ENCODE results near the gene ADAMTS12.

The ADAMTS12 gene

DNA sequence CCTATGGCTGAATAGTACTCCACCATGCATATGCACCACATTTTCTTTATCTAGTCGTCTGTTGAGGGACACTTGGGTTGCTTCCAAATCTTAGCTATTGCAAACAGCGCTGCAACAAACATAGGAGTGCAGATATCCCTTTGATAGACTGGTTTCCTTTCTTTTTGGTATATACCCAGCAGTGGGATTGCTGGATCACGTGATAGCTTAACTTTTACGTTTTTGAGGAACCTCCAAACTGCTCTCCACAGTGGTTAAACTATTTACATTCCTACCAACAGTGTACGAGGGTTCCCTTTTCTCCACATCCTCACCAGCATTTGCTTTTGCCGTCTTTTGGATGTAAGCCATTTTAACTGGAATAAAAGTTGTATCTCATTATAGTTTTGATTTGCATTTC is 308.5 kb downstream of the ADAMTS12 start:
- in situ Hi-C loops (cut with MboI; ENCODE audit: low sequenced_read_pairs, unreplicated experiment) = no loop called here
- TF ChIP-seq, protein P1, sequence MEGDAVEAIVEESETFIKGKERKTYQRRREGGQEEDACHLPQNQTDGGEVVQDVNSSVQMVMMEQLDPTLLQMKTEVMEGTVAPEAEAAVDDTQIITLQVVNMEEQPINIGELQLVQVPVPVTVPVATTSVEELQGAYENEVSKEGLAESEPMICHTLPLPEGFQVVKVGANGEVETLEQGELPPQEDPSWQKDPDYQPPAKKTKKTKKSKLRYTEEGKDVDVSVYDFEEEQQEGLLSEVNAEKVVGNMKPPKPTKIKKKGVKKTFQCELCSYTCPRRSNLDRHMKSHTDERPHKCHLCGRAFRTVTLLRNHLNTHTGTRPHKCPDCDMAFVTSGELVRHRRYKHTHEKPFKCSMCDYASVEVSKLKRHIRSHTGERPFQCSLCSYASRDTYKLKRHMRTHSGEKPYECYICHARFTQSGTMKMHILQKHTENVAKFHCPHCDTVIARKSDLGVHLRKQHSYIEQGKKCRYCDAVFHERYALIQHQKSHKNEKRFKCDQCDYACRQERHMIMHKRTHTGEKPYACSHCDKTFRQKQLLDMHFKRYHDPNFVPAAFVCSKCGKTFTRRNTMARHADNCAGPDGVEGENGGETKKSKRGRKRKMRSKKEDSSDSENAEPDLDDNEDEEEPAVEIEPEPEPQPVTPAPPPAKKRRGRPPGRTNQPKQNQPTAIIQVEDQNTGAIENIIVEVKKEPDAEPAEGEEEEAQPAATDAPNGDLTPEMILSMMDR (IDR thresholded peaks at IDR 0.05; ENCODE audit: borderline replicate concordance, control extremely low read depth, extremely low read depth, insufficient read depth, missing control alignments) = no peak
- no peak for DNase-seq (ENCODE audit: low spot score)

DNA sequence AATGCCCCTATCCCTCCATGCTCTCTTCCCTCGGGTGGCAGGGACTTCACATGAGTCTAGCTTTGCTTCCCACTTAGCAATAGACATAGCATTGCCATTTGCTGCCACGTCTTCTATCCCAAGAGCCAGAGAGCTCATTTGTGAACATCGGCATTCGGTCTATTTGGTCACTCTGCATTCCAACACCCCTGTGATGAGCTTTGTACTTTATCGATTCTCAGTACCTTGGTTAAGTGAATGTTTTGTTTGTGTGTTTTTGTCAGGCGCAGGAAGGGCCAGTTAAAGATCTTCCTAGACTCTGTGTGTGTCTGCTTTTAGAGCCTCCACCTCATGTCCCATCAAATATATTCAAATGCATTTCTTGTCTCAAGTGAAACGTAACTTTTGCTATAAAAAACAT is 309.4 kb downstream of the ADAMTS12 start:
- TF ChIP-seq, protein P1 (IDR thresholded peaks at IDR 0.05; ENCODE audit: borderline replicate concordance, control extremely low read depth, extremely low read depth, insufficient read depth, missing control alignments) = no peak
- in situ Hi-C loops (cut with MboI; ENCODE audit: low sequenced_read_pairs, unreplicated experiment) = no loop called here
- DNase-seq (ENCODE audit: low spot score) = no peak

DNA sequence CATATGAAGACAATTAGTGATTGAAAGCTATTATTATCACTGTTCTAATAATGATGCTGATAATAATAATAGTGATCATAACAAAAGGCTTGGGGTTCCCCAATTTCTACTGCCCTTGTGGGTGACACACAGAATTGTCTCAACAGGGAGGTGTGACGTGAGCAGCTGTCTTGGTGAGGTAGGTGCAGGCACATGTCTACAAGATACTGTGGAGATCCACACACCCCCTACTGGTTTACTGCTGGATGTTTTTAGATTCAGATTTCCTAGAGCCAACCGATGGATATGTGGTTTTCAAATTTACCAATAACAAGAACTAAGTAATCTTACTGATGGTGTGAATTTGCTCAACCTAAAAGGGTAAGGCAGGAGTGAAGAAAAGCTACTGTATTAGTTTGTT is 312.0 kb downstream of the ADAMTS12 start:
- no peak for DNase-seq (ENCODE audit: low spot score)
- in situ Hi-C loops (cut with MboI; ENCODE audit: low sequenced_read_pairs, unreplicated experiment) = no loop called here
- TF ChIP-seq, protein P1 (IDR thresholded peaks at IDR 0.05; ENCODE audit: borderline replicate concordance, control extremely low read depth, extremely low read depth, insufficient read depth, missing control alignments) = no peak

DNA sequence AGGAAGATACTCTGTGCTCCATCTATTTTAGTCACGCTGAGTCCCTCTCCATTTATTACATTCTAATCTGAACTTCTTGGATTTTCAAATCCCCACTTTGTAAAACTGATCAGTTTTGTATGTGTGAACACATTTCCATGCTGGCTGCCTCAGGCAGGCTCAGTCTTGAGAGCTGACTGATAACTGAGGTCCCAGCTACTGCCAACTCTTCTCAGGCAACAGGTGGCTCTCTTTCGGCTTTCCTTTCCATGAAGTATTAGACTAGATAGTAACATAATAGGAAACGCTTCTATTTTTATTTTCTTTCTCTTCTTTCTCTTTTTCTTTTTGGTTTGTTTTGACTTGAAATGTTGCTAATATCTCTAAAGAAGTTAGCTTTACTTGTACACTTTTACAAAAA is 312.6 kb downstream of the ADAMTS12 start:
- TF ChIP-seq, protein P1 (IDR thresholded peaks at IDR 0.05; ENCODE audit: borderline replicate concordance, control extremely low read depth, extremely low read depth, insufficient read depth, missing control alignments) = no peak
- no peak for DNase-seq (ENCODE audit: low spot score)
- in situ Hi-C loops (cut with MboI; ENCODE audit: low sequenced_read_pairs, unreplicated experiment) = no loop called here

DNA sequence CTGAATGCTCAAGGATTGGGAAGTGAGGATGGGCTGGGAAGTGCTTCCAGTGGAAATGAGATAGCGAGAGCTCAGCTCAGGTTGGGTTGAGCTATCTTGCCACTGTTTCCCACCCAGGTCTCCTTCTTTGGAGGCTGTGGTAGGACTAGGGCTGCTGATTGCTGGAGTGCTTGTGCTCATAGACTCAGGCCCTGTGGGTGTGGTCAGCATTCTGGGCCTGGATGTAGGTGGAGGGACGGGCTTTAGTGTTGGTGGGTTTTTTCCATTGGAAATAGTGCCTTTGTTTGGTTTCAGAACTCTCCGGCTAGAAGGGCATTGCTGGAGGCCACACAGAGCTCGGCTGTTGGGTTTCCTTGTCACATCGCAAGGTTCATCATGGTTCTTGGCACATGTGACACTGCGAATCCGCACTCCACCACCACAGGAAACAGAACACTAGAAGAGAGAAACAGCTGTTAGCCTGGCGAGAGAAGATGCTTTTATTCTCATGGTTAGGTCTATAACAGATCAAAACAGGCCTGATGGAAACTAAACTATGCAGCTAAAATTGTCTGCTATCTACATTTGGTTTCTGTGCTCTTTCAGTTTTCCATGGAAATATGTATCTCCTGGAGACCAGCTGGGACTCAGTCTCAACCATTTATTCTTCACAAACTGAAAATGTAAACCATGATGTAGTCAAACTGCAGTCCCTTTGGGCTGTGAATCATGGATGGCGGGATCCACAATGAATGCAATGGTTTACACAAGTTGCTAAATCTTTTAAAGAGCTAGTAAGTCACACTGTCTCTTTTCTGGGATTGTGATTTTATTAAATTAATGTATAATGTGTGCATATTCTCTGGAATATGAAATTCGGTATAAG is 314.8 kb downstream of the ADAMTS12 start:
- TF ChIP-seq, protein P1 (IDR thresholded peaks at IDR 0.05; ENCODE audit: borderline replicate concordance, control extremely low read depth, extremely low read depth, insufficient read depth, missing control alignments) = no peak
- in situ Hi-C loops (cut with MboI; ENCODE audit: low sequenced_read_pairs, unreplicated experiment) = no loop called here
- DNase-seq (ENCODE audit: low spot score) = no peak

DNA sequence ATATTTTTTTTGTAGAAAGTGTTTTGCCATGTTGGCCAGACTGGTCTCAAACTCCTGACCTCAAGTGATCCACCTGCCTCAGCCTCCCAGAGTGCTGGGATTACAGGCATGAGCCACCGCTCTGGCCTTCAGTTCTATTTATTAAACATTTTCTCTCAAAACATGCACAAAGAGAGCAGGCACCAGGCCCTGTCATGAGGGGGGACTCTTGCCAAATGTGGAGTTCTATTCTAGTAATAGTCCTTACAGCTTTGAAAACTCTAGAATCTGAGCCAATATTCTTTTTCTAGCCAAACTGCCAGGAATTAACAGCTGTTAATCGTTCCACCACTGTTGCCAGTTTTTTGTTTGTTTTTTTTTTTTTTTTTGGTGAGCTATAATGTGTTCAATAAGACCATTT is 326.5 kb downstream of the ADAMTS12 start:
- in situ Hi-C loops (cut with MboI; ENCODE audit: low sequenced_read_pairs, unreplicated experiment) = no loop called here
- TF ChIP-seq, protein P1 (IDR thresholded peaks at IDR 0.05; ENCODE audit: borderline replicate concordance, control extremely low read depth, extremely low read depth, insufficient read depth, missing control alignments) = no peak
- no peak for DNase-seq (ENCODE audit: low spot score)

Data from GM13976 (cell line).